ENCODE measurements around the gene LRP5. TPM values are rescaled to one million over a fixed set of nuclear protein-coding genes. Genes with fewer than 3 reads are reported as not detected.

The LRP5 gene
- total RNA-seq, 4 donors from 2014 or later, result 21.5 to 75.0 (median 28.7) TPM

- no peak for TF ChIP-seq CTCF (IDR thresholded peaks at IDR 0.05; ENCODE audit: low read depth)
Measured at GRCh38 chr11:68460741-68461574, 148.6 kb downstream of the LRP5 start, which contains the start of gene PPP6R3. TSS of gene PPP6R3 (plus strand) at chr11:68460752. CDS start at chr11:68537665, 76,913 bp downstream.

GRCh38 chr11:68461575-68461917 lies 149.2 kb downstream of the LRP5 start:
- TF ChIP-seq CTCF (IDR thresholded peaks at IDR 0.05; ENCODE audit: low read depth), result no peak

GRCh38 chr11:68463714-68464113 lies 151.3 kb downstream of the LRP5 start:
- no peak for TF ChIP-seq CTCF (IDR thresholded peaks at IDR 0.05; ENCODE audit: low read depth)

- no peak for TF ChIP-seq CTCF (IDR thresholded peaks at IDR 0.05; ENCODE audit: low read depth)
Measured at GRCh38 chr11:68467201-68467834, 154.9 kb downstream of the LRP5 start.

GRCh38 chr11:68468217-68468828 lies 155.9 kb downstream of the LRP5 start:
- TF ChIP-seq CTCF (IDR thresholded peaks at IDR 0.05; ENCODE audit: low read depth), result no peak

- TF ChIP-seq CTCF (IDR thresholded peaks at IDR 0.05; ENCODE audit: low read depth), result no peak
Measured at GRCh38 chr11:68469122-68469521, 156.7 kb downstream of the LRP5 start.

GRCh38 chr11:68469642-68470041 lies 157.3 kb downstream of the LRP5 start:
- no peak for TF ChIP-seq CTCF (IDR thresholded peaks at IDR 0.05; ENCODE audit: low read depth)
